BE2C (cell line): ENCODE measurements around the gene TCF4.

Source experiments
- DNase-seq: peaks from one replicate; pipeline ENCODE4 v3.0.0-alpha.2; 2020
- H3K27me3 ChIP-seq: fragments of 250-450 bp; sonication (Bioruptor Pico); 2 replicates; pipeline ENCODE4 v1.5.1; 2020; ENCODE audit warnings: mild to moderate bottlenecking
- H3K36me3 ChIP-seq: fragments of 250-450 bp; sonication (Bioruptor Pico); 2 replicates; pipeline ENCODE4 v1.5.1; 2020; ENCODE audit warnings: mild to moderate bottlenecking
- H3K4me1 ChIP-seq: fragments of 250-450 bp; sonication (Bioruptor Pico); 2 replicates; pipeline ENCODE4 v1.5.1; 2020
- H3K4me3 ChIP-seq: 2 replicates; pipeline ENCODE4 v1.5.1; 2011; ENCODE audit warnings: low read depth, low read length
- H3K9me3 ChIP-seq: fragments of 250-450 bp; sonication (Bioruptor Pico); 2 replicates; pipeline ENCODE4 v1.5.1; 2020
- TF ChIP-seq, protein P1 (sequence below): IDR thresholded peaks from 2 replicates; pipeline ENCODE4 v1.5.1; 2012; ENCODE audit warnings: mild to moderate bottlenecking, low read depth, low read length

Gene TCF4

DNA sequence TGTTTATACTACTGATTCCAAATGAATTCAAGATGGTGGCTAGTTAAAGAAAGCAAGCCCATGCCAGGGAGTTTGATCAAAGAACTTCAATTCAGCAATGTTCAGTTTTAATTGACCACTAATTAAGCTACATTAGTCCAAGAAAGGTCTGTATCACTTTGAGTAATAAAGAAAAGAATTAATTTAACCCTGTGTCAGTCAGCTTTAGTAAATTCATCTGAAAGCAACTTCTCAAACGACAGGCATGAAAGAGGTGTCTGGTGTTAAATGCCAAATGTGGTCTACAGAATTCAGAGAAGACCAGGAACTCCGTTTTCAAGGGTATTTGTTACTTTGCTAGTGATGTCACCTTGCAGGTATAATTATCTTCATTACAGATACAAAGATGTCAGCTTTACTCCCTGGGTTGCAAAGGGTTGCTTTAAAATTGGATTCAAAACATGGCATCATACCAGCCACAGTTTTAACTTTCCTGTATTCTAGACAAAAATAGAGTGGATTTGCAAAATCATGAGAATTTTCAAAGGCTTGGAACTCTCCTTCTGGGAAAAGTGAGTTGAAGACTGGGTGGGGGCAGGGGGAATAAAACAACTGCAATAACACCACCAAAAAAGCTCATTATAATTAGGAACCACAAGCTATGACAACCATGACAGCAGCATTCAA lies 281.5 kb downstream of the TCF4 start:
- H3K4me1 ChIP-seq, result peaks cover 8% of the 10 kb centered on the region

DNA sequence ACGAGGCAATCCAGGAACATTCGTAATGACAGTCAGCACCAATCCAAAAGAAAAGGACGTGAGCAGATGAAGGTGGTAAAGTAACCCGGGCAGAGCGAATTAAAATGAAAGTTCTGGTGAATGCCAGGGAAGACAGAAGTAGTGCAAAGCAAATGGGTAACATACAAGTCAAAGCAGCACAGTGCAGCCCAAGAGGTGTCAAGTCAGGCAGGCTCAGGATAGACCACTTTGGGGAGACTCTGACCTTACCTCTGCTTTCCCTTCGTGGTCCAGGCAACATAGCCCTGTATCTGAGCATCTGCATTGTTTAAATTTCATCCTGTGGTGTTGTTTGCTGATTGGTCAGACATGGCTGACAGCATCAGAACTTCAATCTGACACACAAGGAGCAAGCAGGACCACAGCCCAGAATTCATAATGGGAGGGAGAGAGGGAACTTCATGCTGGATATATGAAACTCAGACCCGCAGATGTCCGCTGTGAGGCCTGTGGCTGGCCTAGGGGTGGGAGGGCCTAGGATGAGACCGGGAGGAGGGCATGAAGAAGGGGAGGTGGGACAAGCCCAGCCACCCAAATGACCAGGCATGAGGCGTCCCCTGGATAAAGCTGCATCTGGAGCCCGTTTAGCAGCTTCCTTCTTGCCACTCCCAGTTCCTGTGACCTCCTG lies 285.7 kb downstream of the TCF4 start:
- H3K4me3 ChIP-seq, result peak overlapping the region; percentile 49
- H3K4me1 ChIP-seq, result peaks cover 14% of the 10 kb centered on the region
- H3K27me3 ChIP-seq, result no peaks in the 10 kb centered on the region
- H3K36me3 ChIP-seq, result peaks cover 8% of the 10 kb centered on the region
- peak; percentile 55 for DNase-seq
- no peaks in the 10 kb centered on the region for H3K9me3 ChIP-seq
- TF ChIP-seq, protein P1, sequence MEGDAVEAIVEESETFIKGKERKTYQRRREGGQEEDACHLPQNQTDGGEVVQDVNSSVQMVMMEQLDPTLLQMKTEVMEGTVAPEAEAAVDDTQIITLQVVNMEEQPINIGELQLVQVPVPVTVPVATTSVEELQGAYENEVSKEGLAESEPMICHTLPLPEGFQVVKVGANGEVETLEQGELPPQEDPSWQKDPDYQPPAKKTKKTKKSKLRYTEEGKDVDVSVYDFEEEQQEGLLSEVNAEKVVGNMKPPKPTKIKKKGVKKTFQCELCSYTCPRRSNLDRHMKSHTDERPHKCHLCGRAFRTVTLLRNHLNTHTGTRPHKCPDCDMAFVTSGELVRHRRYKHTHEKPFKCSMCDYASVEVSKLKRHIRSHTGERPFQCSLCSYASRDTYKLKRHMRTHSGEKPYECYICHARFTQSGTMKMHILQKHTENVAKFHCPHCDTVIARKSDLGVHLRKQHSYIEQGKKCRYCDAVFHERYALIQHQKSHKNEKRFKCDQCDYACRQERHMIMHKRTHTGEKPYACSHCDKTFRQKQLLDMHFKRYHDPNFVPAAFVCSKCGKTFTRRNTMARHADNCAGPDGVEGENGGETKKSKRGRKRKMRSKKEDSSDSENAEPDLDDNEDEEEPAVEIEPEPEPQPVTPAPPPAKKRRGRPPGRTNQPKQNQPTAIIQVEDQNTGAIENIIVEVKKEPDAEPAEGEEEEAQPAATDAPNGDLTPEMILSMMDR, result no peak

More for the DNA sequence above, 281.5 kb downstream of the TCF4 start:
- Histone ChIP-seq H3K4me3 (no peak overlapping the region), H3K27me3 (no peaks in the 10 kb centered on the region), H3K9me3 (no peaks in the 10 kb centered on the region), H3K36me3 (peaks cover 3% of the 10 kb centered on the region)
- no peak for DNase-seq
- TF ChIP-seq, protein P1, result no peak

DNA sequence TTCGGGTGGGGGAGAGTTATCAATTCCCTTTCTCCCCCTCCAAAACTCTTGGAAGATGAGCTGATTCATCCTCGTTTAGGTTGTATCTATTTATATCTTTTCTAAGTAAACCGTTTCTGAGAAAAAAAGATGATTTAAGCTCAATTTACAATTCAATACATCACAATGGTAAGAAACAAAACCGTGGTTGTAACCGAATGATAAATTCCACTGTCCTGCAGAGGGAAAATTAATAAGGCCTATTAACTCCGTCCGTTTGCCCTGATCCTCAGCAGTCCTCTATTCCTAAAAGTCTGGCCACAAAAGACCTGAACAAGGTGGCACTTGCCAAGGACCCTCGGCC lies 286.2 kb downstream of the TCF4 start:
- TF ChIP-seq, protein P1, result no peak
- Histone ChIP-seq H3K27me3 (no peaks in the 10 kb centered on the region), H3K36me3 (peaks cover 8% of the 10 kb centered on the region), H3K4me3 (peak overlapping the region; percentile 49), H3K4me1 (peaks cover 14% of the 10 kb centered on the region), H3K9me3 (no peaks in the 10 kb centered on the region)
- DNase-seq, result no peak

DNA sequence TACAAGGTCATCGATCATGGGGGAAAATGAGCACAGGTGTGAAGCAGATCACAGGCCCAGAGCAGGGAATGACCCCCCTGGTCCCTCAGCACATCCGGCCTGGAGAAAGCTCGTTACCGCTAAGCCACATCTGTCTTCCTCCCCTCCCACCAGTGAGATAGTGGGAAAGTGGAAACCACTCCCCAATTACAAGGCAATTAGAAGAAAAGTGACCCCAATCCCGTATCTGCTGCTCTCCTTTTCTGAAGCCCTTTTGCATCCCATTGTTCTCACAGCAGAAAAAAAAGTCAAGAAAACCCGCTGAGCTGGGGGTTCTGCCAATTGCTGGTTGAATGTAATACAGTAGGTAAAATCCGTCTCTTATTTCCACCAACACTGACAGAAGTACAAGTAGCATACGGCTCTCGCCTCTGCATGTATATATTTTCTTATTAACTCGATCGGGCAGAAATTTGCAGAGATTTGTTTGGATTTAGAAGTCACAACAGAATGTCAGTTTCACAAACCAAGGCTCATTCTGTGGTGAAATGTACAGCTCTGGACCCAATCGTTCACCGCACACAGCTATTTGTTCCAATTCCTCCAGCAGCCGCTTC lies 287.0 kb downstream of the TCF4 start:
- TF ChIP-seq, protein P1, result no peak
- peak overlapping the region; percentile 49 for H3K4me3 ChIP-seq
- H3K9me3 ChIP-seq, result no peaks in the 10 kb centered on the region
- no peaks in the 10 kb centered on the region for H3K27me3 ChIP-seq
- H3K36me3 ChIP-seq, result peaks cover 13% of the 10 kb centered on the region
- peaks cover 14% of the 10 kb centered on the region for H3K4me1 ChIP-seq
- DNase-seq, result peak; percentile 56

DNA sequence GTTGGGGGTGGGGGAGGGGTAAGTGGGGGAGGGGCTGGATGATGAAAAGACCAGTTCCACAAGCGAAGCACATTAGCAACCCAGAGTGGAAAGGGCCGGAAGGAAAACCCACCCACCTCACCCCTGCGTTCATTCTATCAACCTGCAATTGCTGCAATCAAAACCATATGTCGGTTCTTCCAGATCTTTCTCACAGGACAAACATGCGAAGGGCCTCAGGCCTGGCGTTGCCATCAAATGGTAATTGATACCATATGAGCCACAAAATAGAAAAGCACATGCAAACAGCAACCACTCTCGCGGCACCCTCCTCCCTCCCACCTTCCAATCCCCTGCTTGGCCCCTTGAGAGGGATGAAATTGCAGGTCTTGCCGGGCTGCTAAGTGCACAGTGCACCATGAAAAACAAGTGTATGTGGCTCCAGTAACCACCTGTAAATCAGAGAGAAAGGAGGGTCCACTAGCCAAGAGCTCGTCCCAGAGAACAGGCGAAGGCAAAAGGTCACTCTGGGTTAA lies 287.5 kb downstream of the TCF4 start:
- H3K36me3 ChIP-seq, result peaks cover 13% of the 10 kb centered on the region
- peak overlapping the region; percentile 49 for H3K4me3 ChIP-seq
- TF ChIP-seq, protein P1, result no peak
- peaks cover 14% of the 10 kb centered on the region for H3K4me1 ChIP-seq
- no peaks in the 10 kb centered on the region for H3K9me3 ChIP-seq
- H3K27me3 ChIP-seq, result no peaks in the 10 kb centered on the region
- peak; percentile 78 for DNase-seq

DNA sequence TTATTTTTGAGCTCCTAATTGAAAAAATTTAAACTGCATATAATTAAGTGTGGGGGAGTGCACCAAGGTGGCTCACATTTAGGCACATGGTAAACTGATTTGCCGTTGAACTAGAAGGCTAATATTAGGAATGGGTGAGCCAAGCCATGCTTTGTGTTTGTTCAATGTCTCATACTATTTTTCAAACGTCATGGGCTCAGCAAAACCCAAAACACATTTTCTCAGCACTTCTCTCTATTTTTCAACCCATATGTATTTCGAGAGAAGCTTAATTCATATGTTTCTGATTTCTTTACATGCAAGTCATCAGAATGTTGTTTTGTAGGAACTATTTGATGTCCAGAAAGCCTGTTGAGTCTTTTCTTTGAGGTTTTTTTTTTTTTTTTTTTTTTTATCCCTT lies 291.2 kb downstream of the TCF4 start:
- Histone ChIP-seq H3K4me1 (peaks cover 13% of the 10 kb centered on the region), H3K27me3 (no peaks in the 10 kb centered on the region), H3K36me3 (peaks cover 25% of the 10 kb centered on the region), H3K9me3 (no peaks in the 10 kb centered on the region), H3K4me3 (no peak overlapping the region)
- TF ChIP-seq, protein P1, result no peak
- DNase-seq, result no peak
